Adrenal gland (tissue), 12 donors: ENCODE results near the gene PDCD7. TPM values are rescaled to one million over a fixed set of nuclear protein-coding genes. Genes with fewer than 3 reads are reported as not detected.
"Not testable (repeated sequence)": the region's sequence is repeated elsewhere in the genome, so short reads cannot be mapped to it uniquely, and the experiment has no call there.

Experiments used
- DNase-seq, 7 donors: peaks; one replicate each; pipeline ENCODE4 v3.0.0-alpha.2; 2019 to 2020
- H3K27ac ChIP-seq, 5 donors: fragments of 200-600 bp; sonication (generic) in 4 of 5; 1 replicate in 3 of 5; 2 replicates in 2 of 5; pipeline versions ENCODE4 v1.5.1 to v1.8.0; 2016 to 2020; ENCODE audit warnings: mild to moderate bottlenecking in 1 of 5
- H3K27me3 ChIP-seq: fragments of 200-600 bp; 2 replicates; pipeline ENCODE4 v1.8.0; 2021
- H3K36me3 ChIP-seq, 2 donors: fragments of 200-600 bp; replicated peaks in 1 of 2; 1 replicate in 1 of 2; 2 replicates in 1 of 2; pipeline versions ENCODE4 v1.5.1 to v1.8.0; 2018 to 2022
- H3K4me1 ChIP-seq, 2 donors: fragments of 200-600 bp; replicated peaks in 1 of 2; 1 replicate in 1 of 2; 2 replicates in 1 of 2; pipeline versions ENCODE4 v1.5.1 to v1.8.0; 2018 to 2021
- H3K4me3 ChIP-seq, 4 donors: fragments of 200-600 bp; sonication (generic) in 3 of 4; one replicate each; pipeline ENCODE4 v1.5.1; 2016 to 2018
- H3K9me3 ChIP-seq, 3 donors: fragments of 200-600 bp; sonication (generic) in 1 of 3; replicated peaks in 1 of 3; 1 replicate in 2 of 3; 2 replicates in 1 of 3; pipeline versions ENCODE4 v1.5.1 to v1.8.0; 2016 to 2021
- CTCF ChIP-seq, 6 experiments: fragments of 450-650 bp in 4 of 6; fragments of 200-600 bp in 2 of 6; sonication (generic) in 1 of 6; IDR thresholded peaks; 1 replicate in 5 of 6; 2 replicates in 1 of 6; pipeline versions ENCODE4 v1.5.1 to v1.8.0; 2016 to 2021; ENCODE audit warnings: antibody characterized with exemption in 6 of 6, mild to moderate bottlenecking in 2 of 6, moderate library complexity in 1 of 6
- POLR2A ChIP-seq, 2 donors: fragments of 450-650 bp; IDR thresholded peaks; one replicate each; pipeline ENCODE4 v1.6.1; 2017; ENCODE audit warnings: antibody characterized with exemption in 2 of 2, mild to moderate bottlenecking in 2 of 2, moderate library complexity in 1 of 2
- WGBS, 4 donors: extraction: QIAGEN DNeasy Blood & Tissue Kit in 2 of 4; methylation state at CpG; one replicate each; pipeline versions ENCODE4 v1.1.5 to v1.1.7; 2013 to 2017; 5-methylcytosine and 5-hydroxymethylcytosine counted together
- intact Hi-C, 2 donors: fragments of 100-400 bp; cut with DNase I; formaldehyde crosslinking; loops; one replicate each; pipeline versions ENCODE4 v1.14.1 to v1.15.0; 2022 to 2023
- polyA plus RNA-seq, 3 donors: library from polyadenylated mRNA; stranded (reverse); fragments of 200-250 nt in 2 of 3; fragments of 350-450 nt in 1 of 3; fragmentation: Illumina TruSeq in 1 of 3; extraction: RNeasy Lipid Tissue Mini Kit (QIAGEN cat#74804) in 1 of 3; gene quantifications; one replicate each; pipeline ENCODE4 v1.2.3, GENCODE V29; 2013 to 2014
- total RNA-seq, 9 donors: library from RNA; depleted of rRNA in 4 of 9; stranded (reverse); fragments of >200 nt in 4 of 9; fragments of 120-200 nt in 1 of 9; fragmentation: NEBNext Ultra II Directional in 1 of 9; extraction: Animal tissue kit (Norgen Biotek cat#: 25700) in 1 of 9; gene quantifications; one replicate each; pipeline versions ENCODE4 v1.1.0 to v1.2.4, GENCODE V29; 2013 to 2023
- donor health status: healthy with polysubstance abuse.
- donor health status: Bipolar disorder and iron deficiency.
- donor health status: DM: yes; HTN: yes; CAD: no.
- donor health status: DM: no; HTN: no; CAD: no.
- donor health status: DM: no; HTN: no; CAD: no.
- donor health status: DM: yes; HTN: yes; CAD: no.

The PDCD7 gene
- total and polyA plus RNA-seq, 12 donors = 9.8 to 121 (median 18.9) TPM

- Histone ChIP-seq H3K27ac (no peak overlapping the region), H3K4me1 (no peaks in the 10 kb centered on the region), H3K36me3 (peaks cover 0 to 38% of the 10 kb centered on the region in 2 donors), H3K4me3 (no peak overlapping the region), H3K27me3 (no peaks in the 10 kb centered on the region), H3K9me3 (no peaks in the 10 kb centered on the region)
- WGBS, 4 donors = 67 to 80% (median 77%) methylated on average over 20 to 75 of the region's 75 CpGs
- DNase-seq = peak in 1 of 7 donors; percentile 20
- intact Hi-C loops = loop anchor here in 1 of 2 donors (10.0 kb wide), 1 partner anchor 47 kb away; no protein-coding TSS in a partner anchor
- no peak for TF ChIP-seq POLR2A (IDR thresholded peaks at IDR 0.05)
- TF ChIP-seq CTCF (IDR thresholded peaks at IDR 0.05) = no peak
Observed at GRCh38 chr15:65101891-65102708, 31.5 kb downstream of the PDCD7 start.

- Histone ChIP-seq H3K27me3 (no peaks in the 10 kb centered on the region), H3K4me1 (no peaks in the 10 kb centered on the region), H3K4me3 (no peak overlapping the region), H3K36me3 (peaks cover 0 to 41% of the 10 kb centered on the region in 2 donors), H3K9me3 (no peaks in the 10 kb centered on the region), H3K27ac (no peak overlapping the region)
- 31 to 38% (median 35%) methylated on average over 9 of the region's 9 CpGs for WGBS, 4 donors
- peak; percentile 65 to 71 (median 69) for TF ChIP-seq CTCF (IDR thresholded peaks at IDR 0.05)
- no peak for TF ChIP-seq POLR2A (IDR thresholded peaks at IDR 0.05)
- DNase-seq = peak; percentile 61 to 86 (median 69)
- intact Hi-C loops = loop anchor here in 1 of 2 donors (10.0 kb wide), 1 partner anchor 47 kb away; no protein-coding TSS in a partner anchor
Observed at GRCh38 chr15:65101411-65101890, 32.2 kb downstream of the PDCD7 start.

GRCh38 chr15:65100442-65100841 lies 33.2 kb downstream of the PDCD7 start:
- intact Hi-C loops = loop anchor here in 1 of 2 donors (10.0 kb wide), 1 partner anchor 46 kb away; no protein-coding TSS in a partner anchor
- 60 to 88% (median 82%) methylated on average over 6 to 7 of the region's 7 CpGs for WGBS, 4 donors
- Histone ChIP-seq H3K4me3 (no peak overlapping the region), H3K36me3 (peaks cover 0 to 31% of the 10 kb centered on the region in 2 donors), H3K9me3 (no peaks in the 10 kb centered on the region), H3K27me3 (no peaks in the 10 kb centered on the region), H3K4me1 (peaks cover 0 to 2% of the 10 kb centered on the region in 2 donors), H3K27ac (no peak overlapping the region)
- no peak for TF ChIP-seq POLR2A (IDR thresholded peaks at IDR 0.05)
- no peak for TF ChIP-seq CTCF (IDR thresholded peaks at IDR 0.05)
- peak in 2 of 7 donors; percentile 13 to 47 for DNase-seq

GRCh38 chr15:65099801-65100200 lies 33.8 kb downstream of the PDCD7 start:
- not testable (repeated sequence) for H3K27me3 ChIP-seq, H3K9me3 ChIP-seq, H3K27ac ChIP-seq, H3K4me1 ChIP-seq, H3K4me3 ChIP-seq
- 93 to 95% (median 94%) methylated on average over 9 to 10 of the region's 10 CpGs for WGBS, 4 donors
- intact Hi-C loops = loop anchor here (10.0 kb wide), 2 partner anchors 45 to 55 kb away; partner anchors contain the start of gene SLC51B (in 1 of the 2)
- peak in 2 of 7 donors; percentile 11 to 18 for DNase-seq
- H3K36me3 ChIP-seq = peaks cover 0 to 29% of the 10 kb centered on the region in 2 donors
